GM10248 (cell line): Measurements from ENCODE around the gene DTX1.

ENCODE experiments used
- CTCF ChIA-PET: fragments of 300-600 bp; sonication (Branson Sonifier 250); formaldehyde crosslinking; extraction: SDS; loops from one replicate; lab custom pipeline; 2021; ENCODE audit warnings: antibody characterized with exemption; lab: Yijun Ruan, JAX
- POLR2A ChIA-PET: fragments of 350-650 bp; sonication (Branson Sonifier 250); formaldehyde crosslinking; extraction: SDS; loops from one replicate; lab custom pipeline; 2020; ENCODE audit warnings: antibody characterized with exemption; lab: Yijun Ruan, JAX
- DNase-seq: peaks from one replicate; pipeline ENCODE4 v3.0.0; 2012; ENCODE audit errors: extremely low spot score
- CTCF ChIP-seq: IDR thresholded peaks from 2 replicates; pipeline ENCODE4 v1.5.1; 2012; ENCODE audit warnings: mild to moderate bottlenecking, low read depth; ENCODE audit errors: extremely low read depth, missing control alignments, control extremely low read depth

DTX1 gene

GRCh38 chr12:113145720-113146551 is 89.4 kb downstream of the DTX1 start:
- ChIA-PET CTCF (interaction anchor here (0.6 to 21.4 kb wide), 4 partner anchors 8 to 28 kb away, joined by 3 to 190 read pairs (median 7); partner anchors contain the start of gene RASAL1), POLR2A (no interaction called here)
- no peak for TF ChIP-seq CTCF
- DNase-seq = no peak

GRCh38 chr12:113146999-113147398 is 90.5 kb downstream of the DTX1 start:
- DNase-seq = no peak
- TF ChIP-seq CTCF = no peak
- CTCF ChIA-PET = interaction anchor here (0.6 to 21.4 kb wide), 4 partner anchors 9 to 98 kb away, joined by 3 to 190 read pairs (median 6); partner anchors contain the start of gene RASAL1
- POLR2A ChIA-PET = interaction anchor here (0.7 kb wide), 1 partner anchor 45 kb away, joined by 8 read pairs; no protein-coding TSS in a partner anchor
